HG03457 (cell line): Measurements from ENCODE around the gene SLC26A6.

ENCODE experiments used
- ATAC-seq: cut with Tn5 transposase; IDR thresholded peaks from one replicate; pipeline ENCODE4 v1.9.1; 2021; ENCODE audit warnings: moderate number of reproducible peaks; ENCODE audit not compliant: unreplicated experiment

Gene SLC26A6

GRCh38 chr3:48599509-48600285, 35.6 kb downstream of the SLC26A6 start:
- no peak for ATAC-seq

GRCh38 chr3:48599077-48599501, 36.2 kb downstream of the SLC26A6 start:
- ATAC-seq, result no peak

- no peak for ATAC-seq
Observed at GRCh38 chr3:48598323-48599076, 36.8 kb downstream of the SLC26A6 start.

- ATAC-seq, result no peak
Observed at GRCh38 chr3:48597408-48597800, 37.9 kb downstream of the SLC26A6 start.

- no peak for ATAC-seq
Observed at GRCh38 chr3:48596676-48597407, 38.4 kb downstream of the SLC26A6 start.

GRCh38 chr3:48596157-48596556, 39.1 kb downstream of the SLC26A6 start:
- ATAC-seq, result no peak

- ATAC-seq, result no peak
Observed at GRCh38 chr3:48595526-48596121, 39.6 kb downstream of the SLC26A6 start.

GRCh38 chr3:48595075-48595525, 40.2 kb downstream of the SLC26A6 start, which contains the start of gene COL7A1:
Gene COL7A1 (minus strand): TSS chr3:48595329. CDS start chr3:48595159, 170 bp downstream.
- no peak for ATAC-seq

GRCh38 chr3:48594417-48595049, 40.7 kb downstream of the SLC26A6 start:
- no peak for ATAC-seq

- ATAC-seq, result no peak
Observed at GRCh38 chr3:48593337-48593736, 41.9 kb downstream of the SLC26A6 start.

- ATAC-seq, result no peak
Observed at GRCh38 chr3:48592519-48593087, 42.7 kb downstream of the SLC26A6 start.

- no peak for ATAC-seq
Observed at GRCh38 chr3:48591886-48592518, 43.3 kb downstream of the SLC26A6 start.

GRCh38 chr3:48591436-48591835, 43.8 kb downstream of the SLC26A6 start:
- ATAC-seq, result no peak

- ATAC-seq, result no peak
Observed at GRCh38 chr3:48588230-48588629, 47.0 kb downstream of the SLC26A6 start.

GRCh38 chr3:48587686-48588085, 47.6 kb downstream of the SLC26A6 start:
- no peak for ATAC-seq

- no peak for ATAC-seq
Observed at GRCh38 chr3:48585411-48585810, 49.9 kb downstream of the SLC26A6 start.

- ATAC-seq, result no peak
Observed at GRCh38 chr3:48584836-48585235, 50.4 kb downstream of the SLC26A6 start.

- ATAC-seq, result no peak
Observed at GRCh38 chr3:48581621-48582481, 53.4 kb downstream of the SLC26A6 start.

- ATAC-seq, result no peak
Observed at GRCh38 chr3:48576647-48577046, 58.6 kb downstream of the SLC26A6 start.
